ENCODE results near the gene SMC5.

DNA sequence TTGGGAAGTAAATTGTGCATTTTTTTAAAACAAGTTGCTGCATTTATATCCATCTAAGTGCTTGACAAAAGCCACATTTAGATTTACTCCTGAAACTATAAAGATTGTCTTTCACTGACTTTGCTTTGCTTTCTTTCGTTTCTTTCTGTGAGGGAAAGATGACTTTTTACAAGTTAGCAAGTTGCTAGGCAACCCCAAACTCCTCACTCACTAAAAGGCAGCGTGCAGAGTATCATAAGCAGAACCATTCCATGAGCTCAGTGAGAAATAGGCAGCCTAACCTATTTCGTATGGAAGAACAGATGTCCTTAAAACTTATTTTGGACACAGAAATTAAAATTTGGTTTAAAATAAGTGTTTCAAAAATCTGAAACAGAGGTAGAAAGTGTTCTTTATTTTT is 126.6 kb downstream of the SMC5 start:
- TF ChIP-seq, protein P1, sequence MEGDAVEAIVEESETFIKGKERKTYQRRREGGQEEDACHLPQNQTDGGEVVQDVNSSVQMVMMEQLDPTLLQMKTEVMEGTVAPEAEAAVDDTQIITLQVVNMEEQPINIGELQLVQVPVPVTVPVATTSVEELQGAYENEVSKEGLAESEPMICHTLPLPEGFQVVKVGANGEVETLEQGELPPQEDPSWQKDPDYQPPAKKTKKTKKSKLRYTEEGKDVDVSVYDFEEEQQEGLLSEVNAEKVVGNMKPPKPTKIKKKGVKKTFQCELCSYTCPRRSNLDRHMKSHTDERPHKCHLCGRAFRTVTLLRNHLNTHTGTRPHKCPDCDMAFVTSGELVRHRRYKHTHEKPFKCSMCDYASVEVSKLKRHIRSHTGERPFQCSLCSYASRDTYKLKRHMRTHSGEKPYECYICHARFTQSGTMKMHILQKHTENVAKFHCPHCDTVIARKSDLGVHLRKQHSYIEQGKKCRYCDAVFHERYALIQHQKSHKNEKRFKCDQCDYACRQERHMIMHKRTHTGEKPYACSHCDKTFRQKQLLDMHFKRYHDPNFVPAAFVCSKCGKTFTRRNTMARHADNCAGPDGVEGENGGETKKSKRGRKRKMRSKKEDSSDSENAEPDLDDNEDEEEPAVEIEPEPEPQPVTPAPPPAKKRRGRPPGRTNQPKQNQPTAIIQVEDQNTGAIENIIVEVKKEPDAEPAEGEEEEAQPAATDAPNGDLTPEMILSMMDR (IDR thresholded peaks at IDR 0.05; ENCODE audit: insufficient read depth, low read length), result no peak
- no peak for TF ChIP-seq REST (IDR thresholded peaks at IDR 0.05; ENCODE audit: insufficient replicate concordance, low read depth)
